ENCODE measurements around the gene SMYD3.

Gene SMYD3

GRCh38 chr1:246157516-246157915 is 349.6 kb downstream of the SMYD3 start:
- TF ChIP-seq POLR2AphosphoS5 (IDR thresholded peaks at IDR 0.05; ENCODE audit: low read depth, low read length) (no peak), FOXP2 (optimal IDR thresholded peaks at IDR 0.05; ENCODE audit: borderline replicate concordance, extremely low read depth, extremely low read length, insufficient read depth) (no peak), TAF1 (IDR thresholded peaks at IDR 0.05; ENCODE audit: borderline replicate concordance, insufficient read depth, low read length) (no peak), REST (IDR thresholded peaks at IDR 0.05; ENCODE audit: insufficient read depth in 1 of 2, low read depth in 2 of 2, low read length in 2 of 2) (no peak), SIN3A (IDR thresholded peaks at IDR 0.05; ENCODE audit: borderline replicate concordance, insufficient read depth, low read length) (no peak)

DNA sequence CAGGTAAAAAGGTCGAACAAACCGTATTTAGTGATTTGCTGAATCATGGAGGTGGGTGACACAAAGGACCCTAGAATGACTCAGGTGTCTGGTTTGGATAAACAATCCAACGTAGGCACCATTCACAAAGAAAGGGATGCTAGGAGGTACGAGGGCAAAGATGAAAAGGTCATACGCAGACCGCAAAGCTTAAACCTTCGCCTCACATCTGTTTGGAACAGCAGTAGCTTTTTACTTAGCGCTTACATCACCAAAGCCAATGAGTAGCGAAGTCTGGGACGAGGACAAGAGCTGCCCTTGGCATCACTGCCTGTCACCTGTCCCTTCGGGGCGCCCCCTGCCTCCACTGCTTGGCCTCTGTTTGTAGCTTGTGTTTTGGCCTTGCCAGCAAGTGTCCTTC is 350.2 kb downstream of the SMYD3 start:
- TF ChIP-seq TAF1 (IDR thresholded peaks at IDR 0.05; ENCODE audit: borderline replicate concordance, insufficient read depth, low read length) (no peak), SIN3A (IDR thresholded peaks at IDR 0.05; ENCODE audit: borderline replicate concordance, insufficient read depth, low read length) (no peak)

- TF ChIP-seq TAF1 (IDR thresholded peaks at IDR 0.05; ENCODE audit: borderline replicate concordance, insufficient read depth, low read length) (no peak), SIN3A (IDR thresholded peaks at IDR 0.05; ENCODE audit: borderline replicate concordance, insufficient read depth, low read length) (no peak), FOXP2 (optimal IDR thresholded peaks at IDR 0.05; ENCODE audit: borderline replicate concordance, extremely low read depth, extremely low read length, insufficient read depth) (no peak)
These were observed 351.2 kb downstream of the SMYD3 start for GRCh38 chr1:246155923-246156322.

- TF ChIP-seq REST (IDR thresholded peaks at IDR 0.05; ENCODE audit: insufficient read depth in 1 of 2, low read depth in 2 of 2, low read length in 2 of 2) (no peak), POLR2AphosphoS5 (IDR thresholded peaks at IDR 0.05; ENCODE audit: low read depth, low read length) (no peak), TAF1 (IDR thresholded peaks at IDR 0.05; ENCODE audit: borderline replicate concordance, insufficient read depth, low read length) (no peak), FOXP2 (optimal IDR thresholded peaks at IDR 0.05; ENCODE audit: borderline replicate concordance, extremely low read depth, extremely low read length, insufficient read depth) (no peak)
These were observed 353.3 kb downstream of the SMYD3 start for GRCh38 chr1:246153796-246154212.

- TF ChIP-seq TAF1 (IDR thresholded peaks at IDR 0.05; ENCODE audit: borderline replicate concordance, insufficient read depth, low read length), result no peak
- TF ChIP-seq REST (IDR thresholded peaks at IDR 0.05; ENCODE audit: insufficient read depth in 1 of 2, low read depth in 2 of 2, low read length in 2 of 2), result peak in 1 of 2 experiments; percentile 48; a peak in 1 of 4 replicates
These were observed 354.1 kb downstream of the SMYD3 start for GRCh38 chr1:246152986-246153431.

DNA sequence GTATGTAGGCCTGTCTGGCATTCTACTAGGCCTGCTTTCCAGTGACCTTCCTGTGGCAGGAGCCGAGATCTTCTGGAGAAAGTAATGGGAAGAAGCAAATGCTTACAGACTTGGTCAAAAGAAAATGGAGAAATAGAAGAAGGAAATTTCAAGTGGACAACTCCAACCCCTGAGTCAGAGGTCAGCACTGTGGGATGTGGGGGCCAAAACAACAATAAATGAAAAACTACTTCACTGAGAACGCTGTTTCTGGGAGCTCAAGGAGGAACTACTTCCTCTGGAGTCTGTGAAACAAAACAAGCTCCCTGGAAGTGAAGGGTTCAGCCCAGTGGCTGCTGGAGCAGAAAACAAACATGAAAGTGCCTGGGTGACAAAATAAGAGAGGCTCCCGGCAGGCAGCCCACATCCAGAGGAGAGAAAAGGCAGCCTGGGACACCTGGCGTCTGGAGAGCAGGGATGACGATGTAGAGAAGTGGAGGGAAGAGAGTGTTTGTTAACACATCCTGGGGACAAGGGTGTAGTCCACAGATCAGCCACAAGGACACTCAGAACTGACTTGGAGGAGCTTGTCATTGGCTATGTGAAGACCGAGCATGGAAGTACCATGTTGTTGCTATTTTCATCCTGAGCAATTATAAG is 355.2 kb downstream of the SMYD3 start:
- TF ChIP-seq FOXP2 (optimal IDR thresholded peaks at IDR 0.05; ENCODE audit: borderline replicate concordance, extremely low read depth, extremely low read length, insufficient read depth) (no peak), POLR2AphosphoS5 (IDR thresholded peaks at IDR 0.05; ENCODE audit: low read depth, low read length) (no peak), REST (IDR thresholded peaks at IDR 0.05; ENCODE audit: insufficient read depth in 1 of 2, low read depth in 2 of 2, low read length in 2 of 2) (no peak), TAF1 (IDR thresholded peaks at IDR 0.05; ENCODE audit: borderline replicate concordance, insufficient read depth, low read length) (no peak), SIN3A (IDR thresholded peaks at IDR 0.05; ENCODE audit: borderline replicate concordance, insufficient read depth, low read length) (no peak)
